Activated B cell treated with CpG ODN at 0.5 μM for 24 hours (primary cell): Measurements from ENCODE around the gene NFASC. TPM values are rescaled to one million over a fixed set of nuclear protein-coding genes. Genes with fewer than 3 reads are reported as not detected.

Source experiments
- ATAC-seq: fragments of 200-7000 bp; cut with Tn5 transposase; one replicate; pipeline ENCODE4 v1.10.0; 2021; ENCODE audit warnings: low read depth, mild to moderate bottlenecking, moderate library complexity
- CTCF ChIA-PET: fragments of 350-600 bp; sonication (Branson Sonifier 250); formaldehyde crosslinking; loops from one replicate; lab custom pipeline; 2021; ENCODE audit warnings: antibody characterized with exemption; lab: Charles Lee
- POLR2A ChIA-PET: fragments of 350-600 bp; sonication (Branson Sonifier 250); formaldehyde crosslinking; loops from one replicate; lab custom pipeline; 2021; ENCODE audit warnings: antibody characterized with exemption; lab: Charles Lee
- DNase-seq: peaks from one replicate; pipeline ENCODE4 v3.0.0; 2022
- H3K27ac Mint-ChIP-seq: one replicate; pipeline ENCODE4 v1.8.0; 2020; ENCODE audit warnings: mixed read lengths
- H3K27me3 Mint-ChIP-seq: one replicate; pipeline ENCODE4 v1.8.0; 2021; ENCODE audit warnings: mixed read lengths
- H3K36me3 Mint-ChIP-seq: one replicate; pipeline ENCODE4 v1.8.0; 2021; ENCODE audit warnings: low read depth, mixed read lengths
- H3K4me1 Mint-ChIP-seq: one replicate; pipeline ENCODE4 v1.8.0; 2021; ENCODE audit warnings: mixed read lengths
- H3K4me3 Mint-ChIP-seq: one replicate; pipeline ENCODE4 v1.8.0; 2020; ENCODE audit warnings: mild to moderate bottlenecking, mixed read lengths
- H3K9me3 Mint-ChIP-seq: one replicate; pipeline ENCODE4 v1.8.0; 2020; ENCODE audit warnings: mixed read lengths
- CTCF ChIP-seq: fragments of 200-600 bp; IDR thresholded peaks from one replicate; pipeline ENCODE4 v1.8.0; 2022; ENCODE audit warnings: antibody characterized with exemption, mild to moderate bottlenecking
- intact Hi-C: fragments of 100-400 bp; cut with micrococcal nuclease; formaldehyde crosslinking; loops from one replicate; pipeline ENCODE4 v1.15.1; 2024
- total RNA-seq: library from RNA; stranded (reverse); gene quantifications from 2 replicates; pipeline ENCODE4 v1.2.3, GENCODE V29; 2022

Gene NFASC
- total RNA-seq, 1 donor from 2014 or later: 0.07 TPM

GRCh38 chr1:205060746-205061145 is 190.1 kb downstream of the NFASC start:
- ATAC-seq (no peak), DNase-seq (no peak)
- H3K36me3 Mint-ChIP-seq: no peaks in the 10 kb centered on the region
- no peaks in the 10 kb centered on the region for H3K4me1 Mint-ChIP-seq
- intact Hi-C loops: loop anchor here (1.0 kb wide), 4 partner anchors 71 to 196 kb away; no protein-coding TSS in a partner anchor
- no peak overlapping the region for H3K27ac Mint-ChIP-seq
- ChIA-PET POLR2A (no interaction called here), CTCF (interaction anchor here (1.2 to 3.0 kb wide), 10 partner anchors 8 to 195 kb away, joined by 3 to 48 read pairs (median 4); no protein-coding TSS in a partner anchor)
- no peak overlapping the region for H3K4me3 Mint-ChIP-seq
- H3K9me3 Mint-ChIP-seq: no peaks in the 10 kb centered on the region
- no peaks in the 10 kb centered on the region for H3K27me3 Mint-ChIP-seq
- TF ChIP-seq CTCF: no peak

DNA sequence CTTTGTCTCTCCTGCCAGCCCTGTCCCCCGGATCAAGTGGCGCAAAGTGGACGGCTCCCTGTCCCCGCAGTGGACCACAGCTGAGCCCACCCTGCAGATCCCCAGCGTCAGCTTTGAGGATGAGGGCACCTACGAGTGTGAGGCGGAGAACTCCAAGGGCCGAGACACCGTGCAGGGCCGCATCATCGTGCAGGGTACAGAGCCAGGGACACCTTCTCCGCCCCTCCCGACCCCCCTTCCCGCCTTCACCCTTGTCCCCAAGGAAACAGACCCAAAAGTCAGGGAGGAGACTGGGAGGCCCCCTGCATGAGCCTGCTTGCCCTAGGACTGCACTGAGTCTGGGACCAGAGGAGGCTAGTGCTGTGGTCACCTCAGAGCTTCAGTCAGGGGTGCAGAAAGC is 190.6 kb downstream of the NFASC start:
- H3K36me3 Mint-ChIP-seq: no peaks in the 10 kb centered on the region
- no peak for DNase-seq
- no peak overlapping the region for H3K4me3 Mint-ChIP-seq
- no peaks in the 10 kb centered on the region for H3K9me3 Mint-ChIP-seq
- ATAC-seq: no peak
- POLR2A ChIA-PET: no interaction called here
- CTCF ChIA-PET: interaction anchor here (0.8 to 3.0 kb wide), 23 partner anchors 8 to 254 kb away, joined by 3 to 48 read pairs (median 4); partner anchors contain the start of gene TMCC2
- intact Hi-C loops: loop anchor here (1.0 kb wide), 4 partner anchors 72 to 195 kb away; no protein-coding TSS in a partner anchor
- TF ChIP-seq CTCF: no peak
- H3K27ac Mint-ChIP-seq: no peak overlapping the region
- no peaks in the 10 kb centered on the region for H3K27me3 Mint-ChIP-seq
- H3K4me1 Mint-ChIP-seq: no peaks in the 10 kb centered on the region

DNA sequence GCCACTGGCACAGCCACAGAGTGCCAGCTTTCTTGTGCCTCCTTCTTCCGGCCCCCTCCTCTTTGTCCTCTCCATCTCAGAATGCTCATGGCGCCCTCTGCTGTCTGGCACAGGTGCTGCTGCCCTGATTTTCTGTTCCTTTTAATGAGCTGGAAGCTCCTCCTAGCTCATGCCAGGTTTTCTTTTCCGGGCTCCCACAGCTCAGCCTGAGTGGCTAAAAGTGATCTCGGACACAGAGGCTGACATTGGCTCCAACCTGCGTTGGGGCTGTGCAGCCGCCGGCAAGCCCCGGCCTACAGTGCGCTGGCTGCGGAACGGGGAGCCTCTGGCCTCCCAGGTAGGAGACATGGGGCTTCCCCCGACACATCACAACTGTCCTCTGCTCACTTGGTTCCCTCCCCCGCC is 191.0 kb downstream of the NFASC start:
- ChIA-PET POLR2A (no interaction called here), CTCF (interaction anchor here (0.5 to 3.0 kb wide), 27 partner anchors 9 to 254 kb away, joined by 3 to 48 read pairs (median 4); partner anchors contain the start of gene TMCC2)
- Mint-ChIP-seq H3K27ac (no peak overlapping the region), H3K9me3 (no peaks in the 10 kb centered on the region), H3K36me3 (no peaks in the 10 kb centered on the region), H3K4me1 (no peaks in the 10 kb centered on the region), H3K27me3 (no peaks in the 10 kb centered on the region), H3K4me3 (peak overlapping the region; percentile 15)
- ATAC-seq (peak; percentile 61), DNase-seq (peak; percentile 53)
- intact Hi-C loops: loop anchor here (1.0 kb wide), 4 partner anchors 72 to 195 kb away; no protein-coding TSS in a partner anchor
- peak; percentile 51 for TF ChIP-seq CTCF

GRCh38 chr1:205062319-205062718 is 191.7 kb downstream of the NFASC start:
- DNase-seq: no peak
- POLR2A ChIA-PET: no interaction called here
- Mint-ChIP-seq H3K4me3 (no peak overlapping the region), H3K4me1 (no peaks in the 10 kb centered on the region), H3K27ac (no peak overlapping the region), H3K9me3 (no peaks in the 10 kb centered on the region), H3K27me3 (no peaks in the 10 kb centered on the region), H3K36me3 (no peaks in the 10 kb centered on the region)
- intact Hi-C loops: no loop called here
- CTCF ChIA-PET: interaction anchor here (0.6 to 3.0 kb wide), 14 partner anchors 9 to 255 kb away, joined by 3 to 48 read pairs (median 6); no protein-coding TSS in a partner anchor
- no peak for TF ChIP-seq CTCF
- ATAC-seq: no peak

DNA sequence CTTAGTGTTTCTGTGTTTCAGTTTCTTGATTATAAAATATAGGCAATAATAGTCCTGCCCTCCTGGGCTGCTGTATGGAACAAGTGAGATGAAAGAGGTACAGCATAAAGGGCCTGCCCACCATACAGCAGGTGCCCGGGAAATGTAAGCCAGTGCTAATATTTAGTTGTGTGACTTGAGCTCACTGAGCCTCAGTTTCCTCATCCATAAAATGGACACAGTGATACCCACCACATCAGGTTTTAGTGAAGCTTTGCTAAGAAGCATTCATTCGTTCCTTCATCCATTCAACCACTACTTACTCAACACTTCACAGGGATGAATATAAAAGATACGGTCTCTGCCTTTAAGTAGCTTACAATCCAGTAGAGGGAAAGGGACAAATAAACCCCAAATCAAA is 192.2 kb downstream of the NFASC start:
- Mint-ChIP-seq H3K27me3 (no peaks in the 10 kb centered on the region), H3K9me3 (no peaks in the 10 kb centered on the region), H3K4me3 (no peak overlapping the region), H3K36me3 (no peaks in the 10 kb centered on the region), H3K27ac (no peak overlapping the region), H3K4me1 (no peaks in the 10 kb centered on the region)
- no peak for DNase-seq
- ATAC-seq: no peak
- POLR2A ChIA-PET: no interaction called here
- no peak for TF ChIP-seq CTCF
- intact Hi-C loops: no loop called here
- CTCF ChIA-PET: interaction anchor here (1.4 to 3.0 kb wide), 8 partner anchors 8 to 256 kb away, joined by 3 to 48 read pairs (median 8); no protein-coding TSS in a partner anchor
